IMR-90 (cell line): Measurements from ENCODE around the gene PPP1R3E. TPM values are rescaled to one million over a fixed set of nuclear protein-coding genes. Genes with fewer than 3 reads are reported as not detected.

ENCODE experiments used
- ATAC-seq: fragments of 200-7000 bp; cut with Tn5 transposase; 2 replicates; pipeline ENCODE4 v1.9.1; 2020; ENCODE audit warnings: low read depth, mild to moderate bottlenecking, moderate library complexity
- BruUV-seq: library from RNA; stranded (reverse); fragments of 400-500 nt; replicated peaks from 2 replicates; lab custom pipeline; 2021; lab: Mats Ljungman, UMichigan
- CTCF ChIA-PET: fragments of 300-600 bp; formaldehyde crosslinking; extraction: SDS; loops from one replicate; lab custom pipeline; 2021; ENCODE audit warnings: antibody characterized with exemption; lab: Yijun Ruan, JAX
- POLR2A ChIA-PET: fragments of 300-600 bp; sonication (Branson Sonifier 250); formaldehyde crosslinking; loops from one replicate; lab custom pipeline; 2022; ENCODE audit warnings: antibody characterized with exemption; ENCODE audit not compliant: unreplicated experiment; lab: Charles Lee
- DNase-seq: peaks from one replicate; pipeline ENCODE4 v3.0.0; 2013
- H2AFZ ChIP-seq: replicated peaks from 2 replicates; pipeline ENCODE3; 2013; ENCODE audit warnings: low read length, mild to moderate bottlenecking; ENCODE audit not compliant: poor library complexity
- H2AK5ac ChIP-seq: 2 replicates; pipeline ENCODE4 v1.6.1; 2013; ENCODE audit warnings: low read depth, low read length, inconsistent platforms
- H2AK9ac ChIP-seq: replicated peaks from 2 replicates; pipeline ENCODE3; 2013; ENCODE audit warnings: mild to moderate bottlenecking, low read depth, low read length, moderate library complexity; ENCODE audit not compliant: poor library complexity
- H2BK120ac ChIP-seq: 2 replicates; pipeline ENCODE4 v1.6.1; 2013; ENCODE audit warnings: low read depth, low read length, inconsistent platforms
- H2BK15ac ChIP-seq: 3 replicates; pipeline ENCODE4 v1.6.1; 2013; ENCODE audit warnings: low read depth, low read length, inconsistent platforms
- H2BK20ac ChIP-seq: 2 replicates; pipeline ENCODE4 v1.6.1; 2013; ENCODE audit warnings: low read depth, mild to moderate bottlenecking, inconsistent platforms, low read length, moderate library complexity
- H2BK5ac ChIP-seq: 2 replicates; pipeline ENCODE4 v1.6.1; 2013; ENCODE audit warnings: mild to moderate bottlenecking, low read depth, low read length, inconsistent platforms; ENCODE audit not compliant: poor library complexity, severe bottlenecking
- H3K14ac ChIP-seq: replicated peaks from 2 replicates; pipeline ENCODE4 v1.6.1; 2013; ENCODE audit warnings: low read depth, low read length, inconsistent platforms
- H3K18ac ChIP-seq: 2 replicates; pipeline ENCODE4 v1.6.1; 2013; ENCODE audit warnings: low read depth, low read length, control low read depth
- H3K23ac ChIP-seq: 2 replicates; pipeline ENCODE4 v1.6.1; 2013; ENCODE audit warnings: low read depth, low read length, inconsistent platforms
- H3K27ac ChIP-seq: 2 replicates; pipeline ENCODE4 v1.5.1; 2013; ENCODE audit warnings: mild to moderate bottlenecking, control low read depth, low read length; ENCODE audit not compliant: insufficient read depth
- H3K27me3 ChIP-seq: 2 replicates; pipeline ENCODE4 v1.6.1; 2013; ENCODE audit warnings: low read length; ENCODE audit not compliant: control insufficient read depth, insufficient read depth
- H3K36me3 ChIP-seq: 2 replicates; pipeline ENCODE4 v1.6.1; 2013; ENCODE audit warnings: low read length, mixed read lengths; ENCODE audit not compliant: control insufficient read depth, insufficient read depth
- H3K4ac ChIP-seq: 2 replicates; pipeline ENCODE4 v1.6.1; 2013; ENCODE audit warnings: low read depth, low read length, inconsistent platforms
- H3K4me1 ChIP-seq: 2 replicates; pipeline ENCODE4 v1.6.1; 2013; ENCODE audit warnings: low read length, mixed read lengths; ENCODE audit not compliant: control insufficient read depth, insufficient read depth
- H3K4me2 ChIP-seq: 2 replicates; pipeline ENCODE4 v1.6.1; 2013; ENCODE audit warnings: low read depth, mild to moderate bottlenecking, control low read depth, low read length, moderate library complexity
- H3K4me3 ChIP-seq: 2 replicates; pipeline ENCODE4 v1.5.1; 2013; ENCODE audit warnings: low read depth, mild to moderate bottlenecking, control low read depth, low read length, moderate library complexity; ENCODE audit not compliant: insufficient read depth
- H3K56ac ChIP-seq: 2 replicates; pipeline ENCODE4 v1.6.1; 2013; ENCODE audit warnings: low read length, inconsistent platforms; ENCODE audit not compliant: insufficient read depth; ENCODE audit errors: extremely low read depth
- H3K79me1 ChIP-seq, 2 experiments: 2 replicates each; pipeline ENCODE4 v1.6.1; 2013; ENCODE audit warnings: low read length in 2 of 2, inconsistent platforms in 1 of 2, low read depth in 1 of 2
- H3K9ac ChIP-seq: 2 replicates; pipeline ENCODE4 v1.6.1; 2013; ENCODE audit warnings: low read depth, low read length, control low read depth
- H3K9me1 ChIP-seq: 2 replicates; pipeline ENCODE4 v1.6.1; 2013; ENCODE audit warnings: low read length, inconsistent platforms; ENCODE audit not compliant: insufficient read depth
- H3K9me3 ChIP-seq: 2 replicates; pipeline ENCODE4 v1.6.1; 2013; ENCODE audit warnings: low read length; ENCODE audit not compliant: control insufficient read depth, insufficient read depth
- H4K20me1 ChIP-seq: 2 replicates; pipeline ENCODE4 v1.6.1; 2013; ENCODE audit warnings: low read length, inconsistent platforms; ENCODE audit not compliant: insufficient read depth
- H4K5ac ChIP-seq: 2 replicates; pipeline ENCODE4 v1.6.1; 2013; ENCODE audit warnings: mild to moderate bottlenecking, low read depth, low read length, control low read depth
- H4K8ac ChIP-seq, 2 experiments: 2 replicates each; pipeline ENCODE4 v1.6.1; 2013; ENCODE audit warnings: low read depth in 2 of 2, low read length in 2 of 2, control low read depth in 1 of 2, inconsistent platforms in 1 of 2
- H4K91ac ChIP-seq: 2 replicates; pipeline ENCODE4 v1.6.1; 2013; ENCODE audit warnings: low read depth, low read length, inconsistent platforms; ENCODE audit not compliant: insufficient read depth
- BHLHE40 ChIP-seq: fragments of 150-350 bp; IDR thresholded peaks from 2 replicates; pipeline ENCODE4 v1.6.1; 2016; ENCODE audit warnings: mild to moderate bottlenecking, low read depth, low read length
- CEBPB ChIP-seq: IDR thresholded peaks from 2 replicates; pipeline ENCODE4 v1.6.1; 2012; ENCODE audit warnings: low read depth, low read length, improper control_type of control experiment
- CHD1 ChIP-seq: IDR thresholded peaks from 2 replicates; pipeline ENCODE4 v1.6.1; 2012; ENCODE audit warnings: low read depth, low read length, improper control_type of control experiment
- FOS ChIP-seq: fragments of 150-350 bp; IDR thresholded peaks from 2 replicates; pipeline ENCODE4 v1.6.1; 2016; ENCODE audit warnings: low read depth, low read length
- MAFK ChIP-seq: IDR thresholded peaks from 2 replicates; pipeline ENCODE4 v1.6.1; 2012; ENCODE audit warnings: low read depth, low read length, improper control_type of control experiment
- NFE2L2 ChIP-seq: fragments of 150-350 bp; IDR thresholded peaks from 2 replicates; pipeline ENCODE4 v1.6.1; 2016; ENCODE audit warnings: low read depth, mild to moderate bottlenecking, low read length
- RFX5 ChIP-seq: IDR thresholded peaks from 2 replicates; pipeline ENCODE4 v1.8.0; 2012; ENCODE audit warnings: low read depth, mild to moderate bottlenecking, low read length, moderate library complexity
- whole genome bisulfite sequencing, 2 experiments: methylation state at CpG; one replicate each; pipeline versions ENCODE4 v1.1.5 to v1.1.7; 2013; ENCODE audit warnings: missing lambda C conversion rate in 2 of 2; ENCODE audit not compliant: insufficient read length in 1 of 2; ENCODE audit errors: extremely low coverage in 2 of 2; 5-methylcytosine and 5-hydroxymethylcytosine counted together
- dilution Hi-C: fragments of 300-500 bp; cut with HindIII; formaldehyde crosslinking; loops from one replicate; pipeline ENCODE4 v1.14.3; 2018; ENCODE audit warnings: low sequenced_read_pairs; ENCODE audit not compliant: unreplicated experiment
- in situ Hi-C: fragments of 300-500 bp; cut with MboI; formaldehyde crosslinking; loops from 3 replicates; pipeline ENCODE4 v1.14.3; 2019; ENCODE audit warnings: low sequenced_read_pairs, inconsistent platforms, mixed read lengths
- intact Hi-C: fragments of 100-400 bp; cut with micrococcal nuclease; formaldehyde crosslinking; loops from 2 replicates; pipeline ENCODE4 v1.10.0; 2022
- polyA plus RNA-seq, 3 experiments: library from polyadenylated mRNA; depleted of rRNA; stranded (reverse); fragments of >200 nt; gene quantifications; 2 replicates each; pipeline ENCODE4 v1.2.3, GENCODE V29; 2012; ENCODE audit warnings: low replicate concordance in 1 of 3
- total RNA-seq: library from RNA; depleted of rRNA; stranded (reverse); fragments of >200 nt; gene quantifications from 2 replicates; pipeline ENCODE4 v1.2.3, GENCODE V29; 2012

The PPP1R3E gene
- total and polyA plus RNA-seq, 2 of the 4 experiments (the other 2 are of a cell fraction): 1.3 to 3.5 TPM

DNA sequence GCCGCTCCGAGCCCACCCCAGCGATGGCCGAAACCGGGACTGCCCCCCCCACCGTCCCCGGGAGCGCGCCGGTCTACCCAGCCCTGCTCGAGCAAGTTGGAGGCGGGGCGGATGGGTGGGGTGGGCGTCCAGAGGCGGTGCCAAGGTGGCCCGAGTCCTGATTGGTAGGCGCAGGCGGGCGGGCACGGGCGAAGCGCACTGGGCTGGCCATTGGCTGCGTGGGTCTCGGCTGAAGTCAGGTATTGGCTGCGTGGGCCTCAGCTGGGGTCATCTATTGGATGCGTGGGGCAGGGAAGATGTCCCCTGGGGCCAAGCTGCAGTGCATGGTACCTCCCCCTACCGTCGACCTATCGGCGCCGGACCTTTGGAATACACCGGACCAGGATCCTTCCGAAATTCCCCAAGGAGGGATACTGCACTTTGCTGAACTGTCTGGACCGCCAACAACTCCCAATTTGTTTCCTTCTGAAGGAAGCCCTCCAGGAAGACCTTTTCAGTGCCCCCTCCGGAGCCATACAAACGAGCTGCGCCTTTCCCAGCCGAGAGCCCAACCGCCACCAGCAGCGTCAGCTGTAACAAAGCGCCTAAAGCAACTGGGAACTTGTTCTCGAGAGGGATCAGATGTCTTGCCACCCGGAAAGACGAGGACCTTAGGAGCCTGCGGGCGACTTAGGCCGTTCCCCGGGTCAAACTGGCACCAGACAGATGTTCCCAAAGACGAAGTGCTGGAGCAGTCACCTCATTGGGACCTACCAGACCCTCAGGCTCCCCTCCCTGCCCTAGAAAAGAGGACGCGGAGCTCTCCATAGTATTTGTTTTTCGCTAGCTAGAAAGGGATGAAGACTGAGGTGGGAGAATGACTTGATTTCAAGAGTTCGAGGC is 16.4 kb downstream of the PPP1R3E start, which contains the start of gene HOMEZ (continued):
- TF ChIP-seq CHD1: no peak
- peak; percentile 83 for TF ChIP-seq BHLHE40
- peak; percentile 72; the same call in 1 of the 2 replicates for TF ChIP-seq FOS

DNA sequence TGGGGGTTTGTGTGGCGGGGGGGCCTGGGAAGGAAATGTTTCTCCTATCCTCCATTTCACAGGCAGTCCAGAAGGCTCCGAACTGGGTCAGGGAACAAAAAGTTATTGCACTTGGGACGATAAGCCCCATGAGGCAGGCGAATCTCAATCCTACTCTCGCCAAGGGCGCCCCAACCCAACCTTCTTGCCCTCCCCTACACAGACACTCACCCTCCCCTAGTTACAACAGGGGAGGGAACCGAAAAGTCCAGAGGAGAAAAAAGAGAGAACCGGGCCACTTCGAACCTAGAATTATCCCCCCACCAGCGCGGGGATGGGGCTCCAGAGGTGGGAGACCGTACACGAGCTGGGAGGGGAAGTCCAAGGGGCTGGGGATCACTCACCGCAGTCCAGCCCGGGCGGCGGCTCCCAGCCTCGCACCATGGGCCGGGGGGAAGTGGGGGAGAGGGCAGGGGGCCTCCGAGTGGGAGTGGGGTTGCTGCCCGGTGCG is 17.1 kb downstream of the PPP1R3E start:
- peak overlapping the region; percentile 78 for H2AK5ac ChIP-seq
- intact Hi-C loops: loop anchor here (1.0 kb wide), 1 partner anchor 36 kb away; the partner anchor contains the start of gene PABPN1
- WGBS, 2 experiments: no CpG with 5 or more reads among the region's 22 CpGs
- H4K91ac ChIP-seq: peak overlapping the region; percentile 66
- CTCF ChIA-PET: no interaction called here
- H3K4me3 ChIP-seq: peak overlapping the region; percentile 95
- no peak overlapping the region for H2BK20ac ChIP-seq
- no peak overlapping the region for H2BK120ac ChIP-seq
- no peak overlapping the region for H2BK15ac ChIP-seq
- peak overlapping the region; percentile 83 for H3K23ac ChIP-seq
- no peaks in the 10 kb centered on the region; the same call in 1 of the 2 replicates for H3K27me3 ChIP-seq
- peak overlapping the region; percentile 51 for H3K27ac ChIP-seq
- in situ Hi-C loops: no loop called here
- peak overlapping the region; percentile 67 to 79 for H4K8ac ChIP-seq
- H3K4ac ChIP-seq: peak overlapping the region; percentile 48
- POLR2A ChIA-PET: no interaction called here
- H3K18ac ChIP-seq: peak overlapping the region; percentile 47; the same call in 1 of the 2 replicates
- peaks cover 6% of the 10 kb centered on the region; the same call in 1 of the 2 replicates for H3K9me1 ChIP-seq
- peak overlapping the region; percentile 99 for H3K4me2 ChIP-seq
- H3K36me3 ChIP-seq: no peaks in the 10 kb centered on the region
- peak overlapping the region; percentile 84 for H3K9ac ChIP-seq
- dilution Hi-C loops: no loop called here
- H4K20me1 ChIP-seq: no peaks in the 10 kb centered on the region
- H2BK5ac ChIP-seq: peak overlapping the region; percentile 26
- H3K14ac ChIP-seq: peak overlapping the region; percentile 60
- H3K4me1 ChIP-seq: peaks cover 7% of the 10 kb centered on the region
- no peaks in the 10 kb centered on the region for H3K9me3 ChIP-seq
- H4K5ac ChIP-seq: peak overlapping the region; percentile 14; the same call in 1 of the 2 replicates
- peak overlapping the region; percentile 97 for H2AFZ ChIP-seq
- no TSS peak for BruUV-seq
- H3K79me1 ChIP-seq: peaks cover 15 to 16% of the 10 kb centered on the region in 2 experiments
- peak overlapping the region; percentile 73 for H3K56ac ChIP-seq
- DNase-seq: no peak
- ATAC-seq: peak; percentile 33
- TF ChIP-seq CEBPB (no peak), MAFK (no peak), NFE2L2 (no peak), CHD1 (no peak), BHLHE40 (no peak), RFX5 (no peak)
- H2AK9ac ChIP-seq: peak overlapping the region; percentile 83
